HG03108 (cell line): ENCODE data around the gene TBCA.

ENCODE experiments used
- ATAC-seq: cut with Tn5 transposase; IDR thresholded peaks from one replicate; pipeline ENCODE4 v1.9.1; 2021; ENCODE audit warnings: moderate library complexity; ENCODE audit not compliant: unreplicated experiment

TBCA gene, protein sequence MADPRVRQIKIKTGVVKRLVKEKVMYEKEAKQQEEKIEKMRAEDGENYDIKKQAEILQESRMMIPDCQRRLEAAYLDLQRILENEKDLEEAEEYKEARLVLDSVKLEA

DNA sequence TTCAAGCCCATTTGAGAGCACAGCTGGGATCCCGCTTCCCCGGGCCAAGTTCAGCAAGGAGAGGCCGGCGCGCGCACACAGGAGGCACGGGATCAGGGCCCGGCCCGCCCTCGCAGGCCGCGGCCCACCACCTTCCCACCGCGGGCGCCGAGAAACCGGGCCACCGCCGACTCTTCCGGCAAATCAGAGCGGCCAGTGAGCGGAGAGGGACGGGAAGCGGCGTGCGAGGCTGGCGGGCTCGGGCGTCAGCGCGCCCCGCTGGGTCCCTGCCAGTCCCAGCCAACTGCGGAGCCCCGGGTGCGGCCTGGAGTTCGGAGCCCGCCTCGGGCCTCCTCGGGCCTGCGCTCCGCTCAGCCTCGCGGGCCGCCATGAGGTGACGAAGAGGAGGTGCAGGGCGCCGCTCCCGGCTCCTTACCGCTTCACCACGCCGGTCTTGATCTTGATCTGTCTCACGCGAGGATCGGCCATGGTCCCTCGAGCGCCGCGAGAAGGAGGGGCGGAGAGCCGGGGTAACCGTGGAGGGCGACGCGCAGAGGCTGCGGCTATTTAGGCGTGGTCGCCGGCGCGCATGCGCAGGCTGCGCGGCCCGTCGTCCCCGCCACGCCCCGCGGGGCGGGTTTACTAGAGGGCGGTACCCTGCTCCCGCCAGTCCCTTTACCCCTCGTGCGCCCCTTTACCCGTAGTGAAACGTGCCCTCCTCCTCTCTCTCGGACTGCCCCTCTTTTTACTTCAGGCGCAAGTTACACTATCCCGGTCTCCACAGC is at the start of gene TBCA:
Gene TBCA, minus strand, starts transcription at position 550 of the 764 bp plus-strand sequence. Its CDS starts 82 bp downstream, at position 468.
- ATAC-seq, result peak; percentile 90

DNA sequence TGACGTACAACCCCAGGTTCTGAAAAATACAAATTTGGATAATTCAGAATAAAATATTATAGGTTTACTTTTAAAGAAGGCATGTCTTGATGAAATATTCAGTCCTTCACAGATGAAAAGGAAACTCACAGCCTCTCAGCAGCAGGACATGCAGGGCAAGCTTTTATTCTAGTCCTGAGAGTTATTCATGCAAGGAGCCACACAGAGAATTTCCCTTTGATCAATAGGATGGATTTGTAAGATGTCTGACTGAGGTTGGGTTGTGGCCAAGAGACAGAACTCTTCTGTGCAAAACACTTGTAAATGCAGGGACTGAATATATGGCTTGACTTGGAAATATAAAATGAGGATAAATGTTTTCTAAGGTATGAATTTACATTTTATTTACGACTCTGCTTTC is 48.8 kb upstream of the TBCA start:
- no peak for ATAC-seq

DNA sequence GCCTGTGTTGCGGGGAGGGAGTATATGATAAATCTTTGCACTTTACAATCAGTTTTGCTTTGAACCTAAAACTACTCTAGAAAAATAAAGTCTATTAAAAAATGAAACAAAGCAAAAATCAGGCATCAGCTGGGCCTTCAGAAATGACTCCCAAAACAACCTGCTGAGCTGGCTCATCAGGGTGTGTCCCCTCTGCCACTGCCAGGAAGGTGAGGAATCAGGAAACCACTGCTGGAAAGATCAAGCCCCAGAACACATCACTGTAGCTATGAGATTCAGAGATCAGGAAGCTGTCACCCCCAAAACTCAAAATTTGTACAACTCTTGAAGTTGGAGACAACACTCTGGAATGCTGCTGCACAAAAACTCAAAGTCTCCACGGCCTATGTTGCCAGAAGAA is 40.5 kb upstream of the TBCA start:
- ATAC-seq, result no peak

DNA sequence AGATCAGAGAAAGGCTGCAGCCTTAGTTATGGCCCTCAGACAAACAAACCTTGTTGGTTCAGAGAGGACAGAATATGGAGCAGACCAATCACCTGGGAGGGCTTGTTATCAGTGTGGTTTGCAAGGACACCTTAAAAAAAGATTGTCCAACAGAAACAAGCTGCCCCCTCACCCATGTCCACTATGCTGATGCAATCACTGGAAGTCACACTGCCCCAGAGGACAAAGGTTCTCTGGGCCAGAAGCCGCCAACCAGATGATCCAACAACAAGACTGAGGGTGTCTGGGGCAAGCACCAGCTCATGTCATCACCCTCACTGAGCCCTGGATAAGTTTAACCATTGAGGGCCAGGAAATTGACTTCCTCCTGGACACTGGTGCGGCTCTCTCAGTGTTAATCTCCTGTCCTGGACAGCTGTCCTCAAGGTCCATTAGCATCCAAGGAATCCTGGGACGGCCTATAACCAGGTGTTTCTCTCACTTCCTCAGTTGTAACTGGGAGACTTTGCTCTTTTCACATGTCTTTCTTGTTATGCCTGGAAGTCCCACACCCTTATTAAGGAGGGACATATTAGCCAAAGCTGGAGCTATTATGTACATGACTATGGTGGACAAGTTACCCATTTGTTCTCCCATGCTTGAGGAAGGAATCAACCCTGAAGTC is 36.9 kb upstream of the TBCA start:
- no peak for ATAC-seq

DNA sequence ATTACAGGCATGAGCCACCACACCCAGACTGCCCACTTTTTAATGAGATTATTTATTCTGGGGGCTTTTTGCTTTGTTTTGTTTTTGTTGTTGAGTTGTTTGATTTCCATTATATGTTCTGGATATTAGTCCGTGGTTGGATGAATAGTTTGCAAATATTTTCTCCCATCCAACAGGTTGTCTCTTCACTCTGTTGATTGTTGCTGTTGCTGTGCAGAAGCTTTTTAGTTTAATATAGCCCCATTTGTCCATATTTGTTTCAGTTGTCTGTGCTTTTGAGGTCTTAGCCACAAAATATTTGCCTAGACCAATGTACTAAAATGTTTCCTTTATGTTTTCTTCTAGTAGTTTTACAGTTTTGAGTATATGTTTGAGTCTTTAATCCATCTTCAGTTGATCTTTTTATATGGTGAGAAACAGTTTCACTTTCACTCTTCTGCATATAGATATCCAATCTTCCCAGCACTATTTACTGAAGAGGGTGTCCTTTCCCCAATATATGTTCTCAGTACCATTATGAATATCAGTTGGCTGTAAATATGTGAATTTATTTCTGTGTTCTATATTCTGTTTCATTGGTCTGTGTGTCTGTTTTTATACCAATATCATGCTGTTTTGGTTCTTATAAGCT is 30.2 kb upstream of the TBCA start:
- ATAC-seq, result no peak

DNA sequence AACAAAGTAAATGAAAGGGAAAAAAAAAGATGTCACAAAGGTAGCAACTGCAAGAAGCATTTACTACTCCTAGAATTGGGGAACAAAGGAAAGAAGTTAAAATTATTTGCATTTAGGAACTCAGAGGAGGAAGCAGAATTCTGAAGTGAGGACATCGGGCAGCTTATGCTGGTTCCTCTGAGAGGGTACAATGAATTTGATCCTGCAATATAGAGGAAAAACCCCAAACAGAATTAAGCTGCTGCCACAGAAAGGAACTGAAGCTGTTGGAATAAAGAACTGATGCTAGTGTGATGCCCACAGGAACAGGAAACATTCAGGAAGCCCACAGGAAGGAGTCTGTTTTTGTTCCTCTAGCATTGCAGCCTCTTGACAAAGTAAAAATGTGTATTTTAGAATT is 22.3 kb upstream of the TBCA start:
- no peak for ATAC-seq

DNA sequence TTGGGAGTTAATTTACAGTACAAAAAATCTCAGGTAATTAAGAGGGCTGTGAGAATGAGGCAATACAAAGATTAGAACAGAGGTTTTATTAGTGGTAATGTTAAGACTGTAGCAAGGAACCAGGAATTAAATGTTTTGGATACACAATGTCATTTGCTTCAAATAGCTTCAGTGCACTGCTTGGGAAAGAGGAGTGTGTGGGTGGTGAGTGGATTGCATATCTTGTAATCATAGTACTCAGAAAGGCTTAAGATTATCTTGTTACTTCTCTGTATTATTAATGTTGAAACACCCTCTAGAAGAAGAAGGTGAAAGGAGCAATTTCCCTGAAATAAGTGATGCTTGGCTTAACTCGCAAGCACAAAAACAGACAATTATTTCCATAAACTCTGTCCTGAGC is 21.0 kb upstream of the TBCA start:
- ATAC-seq, result no peak

DNA sequence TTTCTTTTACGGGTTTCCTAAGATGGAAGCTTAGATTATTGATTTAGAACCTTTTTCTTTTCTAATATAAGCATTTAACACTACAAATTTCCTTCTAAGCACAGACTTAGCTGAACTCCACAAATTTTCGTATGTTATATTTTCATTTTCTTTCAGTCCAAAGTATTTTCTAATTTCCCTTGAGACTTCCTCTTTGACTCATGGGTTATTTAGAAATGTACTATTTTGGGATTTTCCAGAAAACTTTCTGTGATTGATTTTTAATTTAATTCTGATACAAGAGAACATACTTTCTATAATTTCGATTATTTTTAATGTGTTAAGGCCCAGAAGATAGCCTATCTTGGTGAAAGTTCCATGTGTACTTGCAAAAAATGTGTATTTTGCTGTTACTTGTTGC is 19.7 kb upstream of the TBCA start:
- no peak for ATAC-seq

DNA sequence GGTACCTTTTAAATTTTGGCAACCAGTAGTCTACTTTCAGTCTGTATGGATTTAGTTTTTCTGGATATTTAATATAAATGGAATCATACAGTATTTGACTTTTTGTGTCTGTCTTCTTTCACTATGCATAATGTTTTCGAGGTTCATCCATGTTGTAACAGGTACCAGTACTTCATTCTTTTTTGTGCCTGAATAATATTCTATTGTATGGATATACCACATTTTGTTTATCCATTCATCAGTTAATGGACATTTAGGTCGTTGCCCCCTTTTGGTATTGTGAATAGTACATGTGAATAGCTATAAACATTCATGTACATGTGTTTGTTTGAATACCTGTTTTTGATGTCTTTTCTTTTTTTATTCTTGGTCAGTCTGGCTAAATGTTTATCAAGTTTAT is 19.1 kb upstream of the TBCA start:
- ATAC-seq, result no peak

DNA sequence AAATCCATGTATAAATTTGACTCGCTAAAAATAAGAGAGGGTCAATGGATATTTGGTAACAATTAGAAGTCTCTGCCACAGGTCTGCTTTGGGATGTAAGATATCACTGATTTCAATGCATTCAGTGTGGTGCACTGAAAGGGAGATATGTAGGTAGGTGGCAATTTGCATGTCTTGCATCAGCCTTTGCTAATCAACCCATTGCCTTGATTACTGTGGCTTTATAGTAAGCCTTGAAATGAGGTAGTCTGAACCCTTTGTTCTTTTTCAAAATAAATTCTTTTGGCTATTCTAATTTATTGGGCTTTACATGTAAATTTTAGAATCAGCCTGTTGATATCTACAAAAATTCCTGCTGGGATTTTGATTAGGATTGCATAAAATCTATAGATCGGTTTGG is 15.8 kb upstream of the TBCA start:
- no peak for ATAC-seq

DNA sequence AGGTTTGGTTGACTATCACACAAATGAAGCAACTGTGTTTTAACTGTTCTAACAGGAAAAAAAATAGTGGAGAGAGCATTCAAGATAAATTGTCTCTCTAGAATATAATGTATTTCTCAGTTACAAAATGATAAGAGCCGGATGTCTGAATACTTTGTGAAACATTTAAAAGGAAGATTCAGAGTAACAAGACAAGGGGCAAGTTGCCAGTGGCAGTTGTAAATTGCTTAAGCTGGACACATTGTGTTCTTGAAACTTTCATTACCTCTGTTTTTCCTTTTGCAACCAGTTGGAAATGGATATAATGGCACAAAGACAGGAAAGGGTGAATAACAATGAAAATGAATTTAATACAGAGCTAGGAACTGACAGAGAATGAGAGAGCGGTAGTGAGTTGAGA is 15.2 kb upstream of the TBCA start:
- no peak for ATAC-seq

DNA sequence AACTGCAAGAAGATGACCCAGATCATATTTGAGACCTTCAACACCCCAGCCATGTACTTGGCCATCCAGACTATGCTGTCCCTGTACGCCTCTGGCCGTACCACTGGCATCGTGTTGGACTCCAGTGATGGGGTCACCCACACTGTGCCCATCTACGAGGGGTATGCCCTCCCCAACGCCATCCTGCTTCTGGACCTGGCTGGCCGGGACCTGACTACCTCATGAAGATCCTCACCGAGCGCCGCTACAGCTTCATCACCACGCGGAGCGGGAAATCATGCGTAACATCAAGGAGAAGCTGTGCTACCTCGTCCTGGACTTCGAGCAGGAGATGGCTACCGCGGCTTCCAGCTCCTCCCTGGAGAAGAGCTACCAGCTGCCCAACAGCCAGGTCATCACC is 9.1 kb upstream of the TBCA start:
- ATAC-seq, result no peak

DNA sequence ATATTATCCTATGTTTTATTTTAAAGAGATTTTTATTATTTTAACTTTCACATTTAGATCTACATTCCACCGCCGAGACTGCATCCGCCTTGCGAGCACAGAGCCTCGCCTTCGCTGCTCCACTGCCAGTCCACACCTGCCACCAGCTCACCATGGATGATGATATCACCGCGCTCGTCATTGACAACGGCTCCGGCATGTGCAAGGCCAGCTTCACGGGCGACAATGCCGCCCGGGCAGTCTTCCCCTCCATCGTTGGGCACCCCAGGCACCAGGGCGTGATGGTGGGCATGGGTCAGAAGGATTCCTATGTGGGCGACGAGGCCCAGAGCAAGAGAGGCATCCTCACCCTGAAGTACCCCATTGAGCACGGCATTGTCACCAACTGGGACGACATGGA is 8.6 kb upstream of the TBCA start:
- no peak for ATAC-seq

DNA sequence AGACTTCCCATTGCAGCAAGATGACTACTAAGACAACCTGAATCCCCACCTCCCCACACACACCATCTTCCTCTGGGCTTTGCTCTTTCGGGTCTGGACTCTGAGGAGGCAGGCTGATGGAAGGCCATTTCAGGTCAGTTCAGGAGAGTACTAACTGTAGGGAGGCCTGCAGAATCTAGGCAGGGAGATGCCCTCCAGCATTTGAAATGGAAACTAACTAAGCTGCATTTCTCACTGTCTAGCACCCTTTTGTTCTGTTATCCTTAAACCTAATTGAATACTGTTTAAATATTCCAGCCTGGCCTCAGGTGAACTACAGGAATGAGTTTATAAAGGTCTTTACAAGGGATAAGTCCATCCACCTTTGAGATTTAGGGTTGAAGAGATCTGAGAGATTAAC is 4.9 kb upstream of the TBCA start:
- ATAC-seq, result no peak

DNA sequence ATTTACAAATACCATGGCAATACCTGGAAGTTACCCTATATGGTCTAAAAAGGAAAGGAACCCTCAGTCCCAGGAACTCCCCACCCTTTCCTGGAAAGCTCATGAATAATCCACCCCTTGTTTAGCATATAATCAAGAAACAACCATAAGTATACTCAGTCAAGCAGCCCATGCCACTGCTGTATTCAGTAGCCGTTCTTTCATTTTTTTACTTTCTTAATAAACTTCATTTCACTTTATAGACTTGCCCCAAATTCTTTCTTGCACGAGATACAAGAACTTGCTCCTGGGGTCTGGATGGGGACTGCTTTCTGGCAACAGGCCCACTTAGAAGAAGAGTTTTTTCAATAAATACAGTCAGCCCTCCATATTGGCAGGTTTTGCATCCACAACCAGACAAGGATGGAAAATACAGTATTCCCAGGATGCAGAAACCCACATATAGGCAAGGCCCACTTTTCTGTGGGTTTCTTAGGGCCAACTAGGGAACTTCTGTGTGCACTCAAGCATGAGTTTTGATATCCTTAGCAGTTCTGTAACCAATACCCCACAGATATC is 2.8 kb upstream of the TBCA start:
- ATAC-seq, result no peak

DNA sequence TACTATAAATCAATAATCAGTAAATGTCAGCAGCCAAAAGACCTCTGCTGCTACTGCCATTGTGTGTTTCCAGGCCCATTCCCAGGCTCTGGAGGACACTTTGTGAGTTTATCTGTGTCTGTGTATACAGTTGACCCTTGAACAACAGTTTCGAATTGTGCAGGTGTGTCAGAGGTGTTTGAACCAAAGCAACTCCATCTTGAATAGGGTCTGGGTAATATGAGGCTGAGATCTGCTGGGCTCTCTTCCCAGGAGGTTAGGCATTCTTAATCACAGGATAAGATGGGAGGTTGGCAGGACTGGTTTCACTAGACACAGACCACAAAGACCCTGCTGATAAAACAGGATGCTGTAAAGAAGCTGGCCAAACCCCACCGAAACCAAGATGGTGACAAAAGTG is 2.3 kb upstream of the TBCA start:
- ATAC-seq, result no peak

DNA sequence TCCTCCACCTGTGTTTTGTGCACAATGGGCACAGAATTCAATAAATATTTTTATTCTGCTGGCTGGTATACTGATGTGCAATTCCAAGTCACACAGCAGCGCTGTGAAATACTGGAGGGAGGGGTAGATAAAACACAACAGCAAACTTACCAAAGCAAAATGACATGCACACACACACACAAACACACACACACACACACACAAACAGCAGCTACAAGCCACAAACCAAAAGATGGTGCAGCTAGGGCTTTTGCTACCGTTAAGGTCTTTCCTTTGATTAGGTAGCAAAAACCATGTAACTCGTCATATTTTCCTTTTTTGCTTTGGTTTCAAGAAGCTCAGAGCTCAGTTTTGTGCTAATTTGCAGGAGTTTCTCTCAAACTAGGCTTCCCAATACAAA is 1.8 kb upstream of the TBCA start:
- no peak for ATAC-seq

DNA sequence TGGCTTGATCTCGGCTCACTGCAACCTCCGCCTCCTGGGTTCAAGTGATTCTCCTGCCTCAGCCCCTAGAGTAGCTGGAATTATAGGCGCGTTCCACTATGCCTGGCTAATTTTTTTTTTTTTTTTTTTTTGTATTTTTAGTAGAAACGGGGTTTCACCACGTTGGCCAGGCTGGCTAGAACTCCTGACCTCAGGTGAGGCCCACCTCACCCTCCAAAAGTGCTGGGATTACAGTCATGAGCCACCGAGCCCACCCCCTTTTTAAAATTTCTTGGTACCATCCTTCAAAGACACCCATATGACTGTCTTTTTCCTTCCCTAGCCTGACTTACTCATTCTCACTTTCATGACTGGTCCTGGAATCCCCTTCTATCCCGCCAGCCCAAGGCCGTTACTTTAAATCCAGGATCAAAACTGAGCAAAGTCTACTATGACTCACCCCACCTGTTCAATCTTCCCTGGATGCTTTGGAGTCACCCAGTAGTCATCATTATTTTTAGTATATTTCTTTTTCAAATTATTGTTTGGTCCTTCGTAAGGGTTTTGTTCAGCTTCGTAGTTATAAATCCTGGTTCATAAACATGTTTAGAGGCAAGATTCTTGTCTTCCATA is 1.2 kb upstream of the TBCA start:
- ATAC-seq, result no peak

DNA sequence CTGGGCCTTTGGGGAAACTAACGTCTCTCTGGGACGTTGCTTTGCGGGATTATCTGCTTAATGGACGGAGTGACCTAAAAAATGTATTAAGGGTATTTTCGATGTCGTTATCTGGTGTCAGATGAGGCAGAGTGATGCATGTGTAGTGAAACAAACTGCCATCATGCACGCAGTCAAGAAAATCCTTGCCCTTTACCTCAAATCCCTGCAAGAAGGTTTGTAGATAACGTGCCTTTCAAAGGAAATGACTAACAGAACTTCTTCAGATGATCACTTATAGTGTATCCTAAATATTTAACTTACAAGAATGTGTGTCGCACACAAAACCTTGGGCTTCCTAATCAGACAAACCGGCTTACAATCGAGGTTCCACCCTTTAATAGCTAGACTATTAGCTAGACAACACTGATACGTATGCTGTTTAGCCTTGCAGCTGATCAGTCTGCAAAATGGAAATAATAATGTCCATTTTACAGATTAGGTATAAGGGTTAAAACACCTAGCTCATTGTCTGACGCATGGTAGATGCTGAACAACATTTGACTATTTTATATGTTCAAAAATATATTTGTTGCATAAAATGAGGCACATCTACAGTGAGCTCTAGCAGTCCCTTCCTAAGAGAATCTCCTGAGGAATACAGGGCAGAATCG is 541 bp upstream of the TBCA start:
- ATAC-seq, result no peak

DNA sequence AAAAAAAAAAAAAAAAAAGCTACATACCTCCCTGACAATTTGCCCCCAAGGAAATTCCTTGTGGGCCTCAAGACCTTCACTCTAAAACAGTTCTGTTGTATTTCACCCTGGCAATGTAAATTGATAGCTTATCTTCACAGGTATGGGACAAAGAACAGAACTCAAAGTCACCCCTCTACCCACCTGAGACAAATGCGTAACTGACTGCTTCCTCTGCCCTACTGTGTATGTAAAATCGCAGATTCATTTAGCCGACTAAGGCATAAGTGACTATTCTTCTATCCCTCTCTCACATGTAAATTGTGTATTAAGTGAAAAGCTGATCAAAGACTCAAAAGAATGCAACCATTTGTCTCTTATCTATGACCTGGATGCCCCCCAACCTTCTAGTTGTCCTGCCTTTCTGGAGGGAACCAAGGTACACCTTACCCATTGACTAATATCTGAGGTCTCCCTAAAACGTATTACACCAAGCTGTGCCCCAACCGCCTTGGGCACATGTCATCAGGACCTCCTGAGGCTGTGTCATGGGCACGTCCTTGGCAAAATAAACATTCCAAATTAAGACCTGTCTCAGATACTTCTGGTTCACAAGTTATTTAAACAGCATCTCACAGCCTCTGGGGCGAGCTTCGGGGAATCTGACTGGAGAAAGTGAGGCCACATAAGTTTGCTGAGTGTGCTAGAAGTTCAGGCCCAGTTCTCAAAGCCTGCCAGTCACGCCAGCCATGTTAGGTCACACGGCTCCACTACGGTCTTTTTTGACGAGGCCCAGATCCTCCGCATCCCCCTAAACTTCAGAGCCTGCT is 954 bp downstream of the TBCA start:
- peak; percentile 11 for ATAC-seq
